Smooth muscle cell (in vitro differentiated cells): Measurements from ENCODE around the gene AP1M1. TPM values are rescaled to one million over a fixed set of nuclear protein-coding genes. Genes with fewer than 3 reads are reported as not detected.

Source experiments
- DNase-seq: peaks from one replicate; lab custom pipeline; 2025; ENCODE audit not compliant: unreplicated experiment; lab: John Stamatoyannopoulos, UW
- H2AFZ ChIP-seq: fragments of 200-600 bp; sonication (generic); 2 replicates; pipeline ENCODE4 v1.6.0; 2016; ENCODE audit warnings: antibody characterized with exemption, low read depth, mild to moderate bottlenecking
- H3F3A ChIP-seq: fragments of 200-600 bp; sonication (generic); 2 replicates; pipeline ENCODE4 v1.6.0; 2017; ENCODE audit warnings: antibody characterized with exemption, low read depth
- H3K27ac ChIP-seq: fragments of 200-600 bp; sonication (generic); 2 replicates; pipeline ENCODE4 v1.5.1; 2016; ENCODE audit warnings: low read depth, mild to moderate bottlenecking
- H3K27me3 ChIP-seq: fragments of 200-600 bp; sonication (generic); 2 replicates; pipeline ENCODE4 v1.6.1; 2016; ENCODE audit warnings: low read depth, mild to moderate bottlenecking
- H3K36me3 ChIP-seq: fragments of 200-600 bp; sonication (generic); 2 replicates; pipeline ENCODE4 v1.5.1; 2016; ENCODE audit warnings: low read depth
- H3K4me1 ChIP-seq: fragments of 200-600 bp; sonication (generic); 2 replicates; pipeline ENCODE4 v1.5.1; 2016; ENCODE audit warnings: low read depth
- H3K4me2 ChIP-seq: fragments of 200-600 bp; sonication (generic); 2 replicates; pipeline ENCODE4 v1.6.0; 2016; ENCODE audit warnings: mild to moderate bottlenecking
- H3K4me3 ChIP-seq: fragments of 200-600 bp; sonication (generic); 2 replicates; pipeline ENCODE4 v1.5.1; 2016; ENCODE audit warnings: mild to moderate bottlenecking
- H3K79me2 ChIP-seq: fragments of 200-600 bp; sonication (generic); 2 replicates; pipeline ENCODE4 v1.6.0; 2016; ENCODE audit warnings: low read depth, mild to moderate bottlenecking
- H3K9ac ChIP-seq: fragments of 200-600 bp; sonication (generic); 2 replicates; pipeline ENCODE4 v1.6.0; 2016; ENCODE audit warnings: low read depth
- H3K9me3 ChIP-seq: fragments of 200-600 bp; sonication (generic); replicated peaks from 2 replicates; pipeline ENCODE4 v1.5.1; 2016; ENCODE audit warnings: low read depth
- H4K20me1 ChIP-seq: fragments of 200-600 bp; sonication (generic); 2 replicates; pipeline ENCODE4 v1.6.0; 2016; ENCODE audit warnings: low read depth
- CTCF ChIP-seq: fragments of 200-600 bp; sonication (generic); IDR thresholded peaks from 2 replicates; pipeline ENCODE4 v1.5.1; 2017; ENCODE audit warnings: borderline replicate concordance, mild to moderate bottlenecking, antibody characterized with exemption; ENCODE audit not compliant: insufficient read depth, poor library complexity, severe bottlenecking
- WGBS: methylation state at CpG from one replicate; pipeline ENCODE4 v1.1.7; 2016; ENCODE audit warnings: low lambda C conversion rate; 5-methylcytosine and 5-hydroxymethylcytosine counted together
- polyA plus RNA-seq: library from polyadenylated mRNA; unstranded; fragments of >200 nt; fragmentation: Nextera tagmentation; extraction: Ambion mirVana; gene quantifications from 2 replicates; pipeline ENCODE4 v1.2.1, GENCODE V29; 2016
- total RNA-seq: library from RNA; depleted of rRNA; stranded (reverse); fragments of >200 nt; gene quantifications from 2 replicates; pipeline ENCODE4 v1.2.3, GENCODE V29; 2014

Gene AP1M1
- total and polyA plus RNA-seq, 2 experiments from 2014 or later = 70.6 to 119 TPM

GRCh38 chr19:16164222-16164890, 33.4 kb upstream of the AP1M1 start:
- Histone ChIP-seq H3K27me3 (no peaks in the 10 kb centered on the region), H3K9me3 (no peaks in the 10 kb centered on the region), H4K20me1 (no peaks in the 10 kb centered on the region), H3K36me3 (no peaks in the 10 kb centered on the region), H3F3A (no peaks in the 10 kb centered on the region), H3K79me2 (no peaks in the 10 kb centered on the region), H3K9ac (no peak overlapping the region), H3K4me1 (no peaks in the 10 kb centered on the region), H3K27ac (no peak overlapping the region), H3K4me3 (no peak overlapping the region), H3K4me2 (no peak overlapping the region), H2AFZ (no peak overlapping the region)
- WGBS = 85% methylated on average over 13 of the region's 13 CpGs
- no peak for DNase-seq
- TF ChIP-seq CTCF = no peak

GRCh38 chr19:16166417-16166816, 31.3 kb upstream of the AP1M1 start:
- no peak overlapping the region for H2AFZ ChIP-seq
- H3K36me3 ChIP-seq = no peaks in the 10 kb centered on the region
- WGBS = 94% methylated on average over 1 of the region's 1 CpG
- no peaks in the 10 kb centered on the region for H3K4me1 ChIP-seq
- no peak for DNase-seq
- no peaks in the 10 kb centered on the region for H3K27me3 ChIP-seq
- H3K27ac ChIP-seq = no peak overlapping the region
- no peaks in the 10 kb centered on the region for H3K9me3 ChIP-seq
- H3F3A ChIP-seq = no peaks in the 10 kb centered on the region
- H3K9ac ChIP-seq = no peak overlapping the region
- no peak overlapping the region for H3K4me3 ChIP-seq
- no peaks in the 10 kb centered on the region for H3K79me2 ChIP-seq
- TF ChIP-seq CTCF = no peak
- no peaks in the 10 kb centered on the region for H4K20me1 ChIP-seq
- no peak overlapping the region for H3K4me2 ChIP-seq

GRCh38 chr19:16167055-16167454, 30.7 kb upstream of the AP1M1 start:
- Histone ChIP-seq H3K4me2 (no peak overlapping the region), H3F3A (no peaks in the 10 kb centered on the region), H2AFZ (no peak overlapping the region), H3K27me3 (no peaks in the 10 kb centered on the region), H3K9me3 (no peaks in the 10 kb centered on the region), H3K4me3 (no peak overlapping the region), H3K36me3 (no peaks in the 10 kb centered on the region), H3K79me2 (no peaks in the 10 kb centered on the region), H3K9ac (no peak overlapping the region), H3K4me1 (no peaks in the 10 kb centered on the region), H4K20me1 (no peaks in the 10 kb centered on the region), H3K27ac (no peak overlapping the region)
- 94% methylated on average over 5 of the region's 5 CpGs for whole genome bisulfite sequencing
- TF ChIP-seq CTCF = no peak
- DNase-seq = no peak

DNA sequence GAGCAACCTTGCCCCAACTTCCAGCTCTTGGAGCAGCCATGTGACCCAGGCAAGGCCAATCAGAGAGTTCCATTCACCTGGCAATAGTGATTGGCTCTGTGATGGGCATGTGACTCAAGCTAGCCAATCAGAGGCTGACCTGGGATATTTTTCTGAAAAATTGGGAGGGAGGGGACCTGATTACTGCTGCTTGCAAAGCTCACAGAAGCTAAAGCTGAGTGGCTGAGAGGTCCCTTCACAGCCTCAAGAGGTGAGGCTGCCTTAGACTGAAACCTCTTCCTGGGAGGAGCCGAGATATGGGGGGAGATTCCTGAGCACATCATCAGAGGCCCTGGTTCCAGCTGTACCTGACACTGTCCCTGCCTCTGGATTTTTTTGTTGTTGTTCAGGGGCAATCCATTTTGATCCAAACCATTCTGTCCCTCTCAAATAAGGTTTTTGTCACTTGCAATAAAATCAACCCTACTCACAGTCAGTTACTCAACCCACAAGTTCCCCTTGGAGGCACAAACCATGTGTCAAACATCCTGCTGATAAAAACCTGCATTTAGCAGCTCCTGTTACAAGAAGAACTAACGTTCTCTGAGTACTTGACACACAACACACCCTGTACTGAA, 29.1 kb upstream of the AP1M1 start:
- 56% methylated on average over 2 of the region's 2 CpGs for WGBS
- no peaks in the 10 kb centered on the region for H3K4me1 ChIP-seq
- no peak overlapping the region for H3K4me2 ChIP-seq
- no peak for TF ChIP-seq CTCF
- H3K36me3 ChIP-seq = no peaks in the 10 kb centered on the region
- no peak overlapping the region for H3K27ac ChIP-seq
- H3K9me3 ChIP-seq = no peaks in the 10 kb centered on the region
- no peaks in the 10 kb centered on the region for H3K27me3 ChIP-seq
- H2AFZ ChIP-seq = no peak overlapping the region
- H3K79me2 ChIP-seq = no peaks in the 10 kb centered on the region
- no peak overlapping the region for H3K4me3 ChIP-seq
- no peaks in the 10 kb centered on the region for H4K20me1 ChIP-seq
- no peak overlapping the region for H3K9ac ChIP-seq
- DNase-seq = no peak
- no peaks in the 10 kb centered on the region for H3F3A ChIP-seq
